B cell (primary cell): ENCODE measurements around the gene LAMC3. TPM values are rescaled to one million over a fixed set of nuclear protein-coding genes. Genes with fewer than 3 reads are reported as not detected.

Source experiments
- ATAC-seq: fragments of 200-7000 bp; cut with Tn5 transposase; one replicate; pipeline ENCODE4 v1.10.0; 2021; ENCODE audit warnings: low read depth, mild to moderate bottlenecking, moderate number of reproducible peaks, moderate library complexity
- CTCF ChIA-PET: fragments of 350-600 bp; sonication (Branson Sonifier 250); formaldehyde crosslinking; loops from one replicate; lab custom pipeline; 2021; ENCODE audit warnings: antibody characterized with exemption, inconsistent platforms; lab: Charles Lee
- POLR2A ChIA-PET: fragments of 350-600 bp; sonication (Branson Sonifier 250); formaldehyde crosslinking; loops from one replicate; lab custom pipeline; 2021; ENCODE audit warnings: antibody characterized with exemption; lab: Charles Lee
- DNase-seq: peaks from one replicate; pipeline ENCODE4 v3.0.0; 2013
- H2AFZ ChIP-seq: 2 replicates; pipeline ENCODE4 v1.6.1; 2012; ENCODE audit warnings: mild to moderate bottlenecking, low read depth, low read length; ENCODE audit not compliant: insufficient read depth, poor library complexity, severe bottlenecking
- H3K27ac ChIP-seq, 2 donors: 1 replicate in 1 of 2; 2 replicates in 1 of 2; pipeline ENCODE4 v1.5.1; 2012 to 2013; ENCODE audit warnings: low read length in 2 of 2, mild to moderate bottlenecking in 2 of 2, moderate library complexity in 1 of 2
- H3K27me3 ChIP-seq, 4 experiments: fragments of 200-600 bp in 1 of 4; sonication (generic) in 1 of 4; replicated peaks in 1 of 4; 1 replicate in 2 of 4; 2 replicates in 2 of 4; pipeline versions ENCODE4 v1.6.1 to v1.7.0; 2013 to 2016; ENCODE audit warnings: low read length in 3 of 4, mild to moderate bottlenecking in 2 of 4, mixed read lengths in 1 of 4, moderate library complexity in 1 of 4; ENCODE audit not compliant: insufficient read depth in 4 of 4, control insufficient read depth in 3 of 4; ENCODE audit errors: control extremely low read depth in 1 of 4
- H3K36me3 ChIP-seq, 2 experiments: replicated peaks in 1 of 2; 1 replicate in 1 of 2; 2 replicates in 1 of 2; pipeline versions ENCODE4 v1.6.1 to v1.7.1; 2013; ENCODE audit warnings: low read length in 1 of 2; ENCODE audit not compliant: insufficient read depth in 2 of 2, control insufficient read depth in 1 of 2; ENCODE audit errors: control extremely low read depth in 1 of 2, extremely low read depth in 1 of 2
- H3K4me1 ChIP-seq, 2 donors: fragments of 200-600 bp in 1 of 2; sonication (generic) in 1 of 2; 1 replicate in 1 of 2; 2 replicates in 1 of 2; pipeline versions ENCODE4 v1.5.1 to v1.6.1; 2013 to 2017; ENCODE audit warnings: low read length in 2 of 2; ENCODE audit not compliant: control insufficient read depth in 2 of 2, insufficient read depth in 2 of 2
- H3K4me2 ChIP-seq: replicated peaks from 2 replicates; pipeline ENCODE3; 2012; ENCODE audit warnings: mild to moderate bottlenecking, low read depth, low read length; ENCODE audit not compliant: poor library complexity, severe bottlenecking
- H3K4me3 ChIP-seq, 5 experiments: fragments of 200-600 bp in 1 of 5; sonication (generic) in 1 of 5; 1 replicate in 3 of 5; 2 replicates in 2 of 5; pipeline versions ENCODE4 v1.5.1 to v1.7.0; 2011 to 2016; ENCODE audit warnings: low read length in 4 of 5, mild to moderate bottlenecking in 4 of 5, low read depth in 2 of 5, control low read depth in 1 of 5, moderate library complexity in 1 of 5; ENCODE audit not compliant: insufficient read depth in 1 of 5; ENCODE audit errors: control extremely low read depth in 1 of 5, extremely low read depth in 1 of 5
- H3K79me2 ChIP-seq: fragments of 200-600 bp; sonication (generic); one replicate; pipeline ENCODE4 v1.6.0; 2016; ENCODE audit warnings: low read length; ENCODE audit not compliant: control insufficient read depth, insufficient read depth
- H3K9ac ChIP-seq: fragments of 200-600 bp; sonication (generic); 2 replicates; pipeline ENCODE4 v1.6.1; 2017; ENCODE audit warnings: mild to moderate bottlenecking, low read length, moderate library complexity
- H3K9me3 ChIP-seq, 3 donors: one replicate each; pipeline versions ENCODE4 v1.6.1 to v1.7.1; 2013; ENCODE audit warnings: low read length in 2 of 3; ENCODE audit not compliant: control insufficient read depth in 2 of 3, insufficient read depth in 1 of 3; ENCODE audit errors: control extremely low read depth in 1 of 3
- H4K20me1 ChIP-seq: 2 replicates; pipeline ENCODE4 v1.6.0; 2012; ENCODE audit warnings: mild to moderate bottlenecking, low read length; ENCODE audit not compliant: insufficient read depth, control insufficient read depth, poor library complexity, severe bottlenecking
- H3K27ac Mint-ChIP-seq: one replicate; pipeline ENCODE4 v1.8.0; 2021; ENCODE audit warnings: mixed read lengths
- H3K27me3 Mint-ChIP-seq: one replicate; pipeline ENCODE4 v1.8.0; 2021; ENCODE audit warnings: mixed read lengths
- H3K4me1 Mint-ChIP-seq: one replicate; pipeline ENCODE4 v1.8.0; 2021; ENCODE audit warnings: mixed read lengths
- H3K4me3 Mint-ChIP-seq: one replicate; pipeline ENCODE4 v1.8.0; 2021; ENCODE audit warnings: mixed read lengths
- H3K9me3 Mint-ChIP-seq: one replicate; pipeline ENCODE4 v1.8.0; 2022; ENCODE audit warnings: mixed read lengths; ENCODE audit not compliant: insufficient read depth
- EZH2 ChIP-seq: IDR thresholded peaks from 2 replicates; pipeline ENCODE4 v1.6.1; 2012; ENCODE audit warnings: borderline replicate concordance, low read depth, mild to moderate bottlenecking, moderate library complexity, low read length; ENCODE audit not compliant: insufficient read depth, poor library complexity, severe bottlenecking
- WGBS: methylation state at CpG from one replicate; pipeline ENCODE4 v1.1.5; 2013; ENCODE audit warnings: missing lambda C conversion rate; ENCODE audit not compliant: insufficient coverage; 5-methylcytosine and 5-hydroxymethylcytosine counted together
- intact Hi-C: fragments of 100-400 bp; cut with micrococcal nuclease; formaldehyde crosslinking; loops from one replicate; pipeline ENCODE4 v1.10.0; 2022
- polyA plus RNA-seq: library from polyadenylated mRNA; depleted of rRNA; stranded (reverse); fragments of >200 nt; gene quantifications from 2 replicates; pipeline ENCODE4 v1.2.3, GENCODE V29; 2012
- total RNA-seq, 2 donors: library from RNA; stranded (reverse); fragments of 120-200 nt in 1 of 2; gene quantifications; 1 replicate in 1 of 2; 2 replicates in 1 of 2; pipeline versions ENCODE4 v1.2.3 to v1.2.4, GENCODE V29; 2013 to 2022
- TF ChIP-seq, protein P1 (sequence below): fragments of 200-600 bp; IDR thresholded peaks from one replicate; pipeline ENCODE4 v1.8.0; 2022; ENCODE audit warnings: antibody characterized with exemption, mild to moderate bottlenecking

LAMC3 gene
- total and polyA plus RNA-seq, 2 donors (not counting 1 experiment from before 2014, with no cell fraction given), result 0.25 to 0.45 TPM

DNA sequence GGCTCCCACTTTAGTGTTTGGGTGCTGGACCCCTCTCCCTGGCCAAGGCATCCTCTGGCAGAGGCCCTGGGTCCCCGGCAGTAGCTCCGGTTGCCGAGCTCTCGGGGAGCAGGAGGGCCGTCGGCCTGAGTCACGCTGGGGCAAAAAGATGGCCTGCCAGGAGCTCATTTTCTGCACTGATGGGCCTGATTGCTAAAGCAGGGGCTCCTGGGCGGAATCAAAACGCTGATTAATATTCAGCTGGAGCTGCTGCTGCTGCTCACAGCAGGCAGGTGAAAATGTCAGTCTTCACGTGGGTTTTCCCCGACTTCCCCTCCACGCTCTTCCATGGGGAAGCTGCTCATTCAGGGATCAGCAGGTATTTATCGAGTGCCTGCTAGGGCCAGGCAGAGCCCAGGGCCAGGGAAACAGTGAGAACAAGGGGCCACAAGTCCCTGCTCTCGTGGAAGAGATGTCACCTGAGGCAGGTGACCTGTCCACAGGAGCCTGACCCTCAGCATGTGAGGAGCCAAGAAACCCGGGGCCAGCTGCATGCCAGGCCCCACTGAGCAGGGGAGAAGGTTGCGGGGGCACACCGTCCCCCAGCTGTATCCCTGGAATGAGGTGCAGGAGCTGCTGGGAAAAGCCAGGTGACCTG lies 22.1 kb downstream of the LAMC3 start:
- Histone ChIP-seq H3K27me3 (peaks cover 0 to 2% (median 0%) of the 10 kb centered on the region in 4 experiments), H3K4me1 (no peaks in the 10 kb centered on the region), H3K9me3 (no peaks in the 10 kb centered on the region), H3K4me2 (no peak overlapping the region), H3K36me3 (no peaks in the 10 kb centered on the region), H2AFZ (no peak overlapping the region), H3K79me2 (no peaks in the 10 kb centered on the region), H3K27ac (no peak overlapping the region), H3K9ac (no peak overlapping the region), H4K20me1 (no peaks in the 10 kb centered on the region), H3K4me3 (no peak overlapping the region)
- 91% methylated on average over 17 of the region's 17 CpGs for WGBS
- ATAC-seq (no peak), DNase-seq (no peak)
- Mint-ChIP-seq H3K4me1 (no peaks in the 10 kb centered on the region), H3K27ac (no peak overlapping the region), H3K27me3 (peaks cover 6% of the 10 kb centered on the region), H3K4me3 (no peak overlapping the region), H3K9me3 (no peaks in the 10 kb centered on the region)
- ChIA-PET POLR2A (no interaction called here), CTCF (interaction anchor here (1.4 to 1.6 kb wide), 2 partner anchors 12 to 16 kb away, joined by 6 to 10 read pairs; no protein-coding TSS in a partner anchor)
- intact Hi-C loops, result no loop called here
- TF ChIP-seq, protein P1, sequence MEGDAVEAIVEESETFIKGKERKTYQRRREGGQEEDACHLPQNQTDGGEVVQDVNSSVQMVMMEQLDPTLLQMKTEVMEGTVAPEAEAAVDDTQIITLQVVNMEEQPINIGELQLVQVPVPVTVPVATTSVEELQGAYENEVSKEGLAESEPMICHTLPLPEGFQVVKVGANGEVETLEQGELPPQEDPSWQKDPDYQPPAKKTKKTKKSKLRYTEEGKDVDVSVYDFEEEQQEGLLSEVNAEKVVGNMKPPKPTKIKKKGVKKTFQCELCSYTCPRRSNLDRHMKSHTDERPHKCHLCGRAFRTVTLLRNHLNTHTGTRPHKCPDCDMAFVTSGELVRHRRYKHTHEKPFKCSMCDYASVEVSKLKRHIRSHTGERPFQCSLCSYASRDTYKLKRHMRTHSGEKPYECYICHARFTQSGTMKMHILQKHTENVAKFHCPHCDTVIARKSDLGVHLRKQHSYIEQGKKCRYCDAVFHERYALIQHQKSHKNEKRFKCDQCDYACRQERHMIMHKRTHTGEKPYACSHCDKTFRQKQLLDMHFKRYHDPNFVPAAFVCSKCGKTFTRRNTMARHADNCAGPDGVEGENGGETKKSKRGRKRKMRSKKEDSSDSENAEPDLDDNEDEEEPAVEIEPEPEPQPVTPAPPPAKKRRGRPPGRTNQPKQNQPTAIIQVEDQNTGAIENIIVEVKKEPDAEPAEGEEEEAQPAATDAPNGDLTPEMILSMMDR, result no peak
- no peak for TF ChIP-seq EZH2

DNA sequence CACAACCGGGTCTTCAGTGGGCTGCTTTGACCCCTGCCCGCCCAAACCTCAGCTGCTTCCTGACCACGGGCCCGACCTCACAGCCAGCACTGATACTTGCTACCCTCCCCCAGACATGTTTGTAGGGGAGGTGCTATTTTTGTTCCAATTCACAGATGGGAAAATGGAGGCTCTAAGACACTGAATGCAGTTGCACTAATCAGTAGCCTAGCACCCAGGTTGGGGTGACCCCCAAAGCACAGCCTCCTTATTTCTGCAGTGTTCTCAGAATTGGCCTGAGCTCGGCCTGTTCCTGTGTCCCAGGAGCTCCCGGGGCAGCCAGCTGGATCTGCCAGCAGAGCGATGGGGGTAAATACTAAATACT lies 22.6 kb downstream of the LAMC3 start:
- intact Hi-C loops, result no loop called here
- Histone ChIP-seq H3K27me3 (peaks cover 0 to 2% (median 0%) of the 10 kb centered on the region in 4 experiments), H3K9me3 (no peaks in the 10 kb centered on the region), H2AFZ (no peak overlapping the region), H3K9ac (no peak overlapping the region), H3K4me2 (no peak overlapping the region), H3K4me1 (no peaks in the 10 kb centered on the region), H4K20me1 (no peaks in the 10 kb centered on the region), H3K79me2 (no peaks in the 10 kb centered on the region), H3K36me3 (no peaks in the 10 kb centered on the region), H3K4me3 (no peak overlapping the region), H3K27ac (no peak overlapping the region)
- TF ChIP-seq, protein P1, result no peak
- TF ChIP-seq EZH2, result no peak
- Mint-ChIP-seq H3K27ac (no peak overlapping the region), H3K27me3 (peaks cover 6% of the 10 kb centered on the region), H3K4me1 (no peaks in the 10 kb centered on the region), H3K4me3 (no peak overlapping the region), H3K9me3 (no peaks in the 10 kb centered on the region)
- ChIA-PET POLR2A (no interaction called here), CTCF (interaction anchor here (0.7 to 1.6 kb wide), 3 partner anchors 12 to 317 kb away, joined by 3 to 10 read pairs (median 6); no protein-coding TSS in a partner anchor)
- ATAC-seq (no peak), DNase-seq (no peak)
- WGBS, result 83% methylated on average over 4 of the region's 7 CpGs
